Measurements from ENCODE around the gene NOS3. TPM values are rescaled to one million over a fixed set of nuclear protein-coding genes. Genes with fewer than 3 reads are reported as not detected.

NOS3 gene
- total RNA-seq, 1 donor from 2014 or later: 15.1 TPM

GRCh38 chr7:150951181-150951520 is 39.7 kb upstream of the NOS3 start:
- Histone ChIP-seq H3K36me3 (no peaks in the 10 kb centered on the region), H3K27me3 (ENCODE audit: low read depth) (peaks cover 40% of the 10 kb centered on the region), H3K27ac (no peak overlapping the region), H3K4me3 (no peak overlapping the region), H3K9me3 (no peaks in the 10 kb centered on the region), H3K4me1 (peaks cover 8% of the 10 kb centered on the region)
- TF ChIP-seq, protein P1, sequence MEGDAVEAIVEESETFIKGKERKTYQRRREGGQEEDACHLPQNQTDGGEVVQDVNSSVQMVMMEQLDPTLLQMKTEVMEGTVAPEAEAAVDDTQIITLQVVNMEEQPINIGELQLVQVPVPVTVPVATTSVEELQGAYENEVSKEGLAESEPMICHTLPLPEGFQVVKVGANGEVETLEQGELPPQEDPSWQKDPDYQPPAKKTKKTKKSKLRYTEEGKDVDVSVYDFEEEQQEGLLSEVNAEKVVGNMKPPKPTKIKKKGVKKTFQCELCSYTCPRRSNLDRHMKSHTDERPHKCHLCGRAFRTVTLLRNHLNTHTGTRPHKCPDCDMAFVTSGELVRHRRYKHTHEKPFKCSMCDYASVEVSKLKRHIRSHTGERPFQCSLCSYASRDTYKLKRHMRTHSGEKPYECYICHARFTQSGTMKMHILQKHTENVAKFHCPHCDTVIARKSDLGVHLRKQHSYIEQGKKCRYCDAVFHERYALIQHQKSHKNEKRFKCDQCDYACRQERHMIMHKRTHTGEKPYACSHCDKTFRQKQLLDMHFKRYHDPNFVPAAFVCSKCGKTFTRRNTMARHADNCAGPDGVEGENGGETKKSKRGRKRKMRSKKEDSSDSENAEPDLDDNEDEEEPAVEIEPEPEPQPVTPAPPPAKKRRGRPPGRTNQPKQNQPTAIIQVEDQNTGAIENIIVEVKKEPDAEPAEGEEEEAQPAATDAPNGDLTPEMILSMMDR (IDR thresholded peaks at IDR 0.05): no peak
- DNase-seq: no peak
- no peak for ATAC-seq
- intact Hi-C loops (cut with DNase I): no loop called here

DNA sequence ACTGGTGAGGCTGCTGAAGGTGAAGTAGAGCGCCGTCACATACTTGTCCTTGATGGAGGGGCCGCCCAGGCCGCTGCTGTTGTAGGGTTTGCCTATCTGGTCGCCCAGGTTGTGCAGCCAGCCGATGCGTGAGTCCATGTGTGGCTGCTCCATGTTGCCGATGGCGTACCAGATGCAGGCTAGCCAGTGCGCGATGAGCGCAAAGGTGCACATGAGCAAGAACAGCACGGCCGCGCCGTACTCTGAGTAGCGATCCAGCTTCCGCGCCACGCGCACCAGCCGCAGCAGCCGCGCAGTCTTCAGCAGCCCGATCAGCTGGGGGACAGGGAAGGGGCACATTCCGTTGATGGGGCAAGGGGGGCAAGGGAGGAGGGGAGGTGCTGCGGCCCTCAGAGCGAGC is 39.3 kb upstream of the NOS3 start:
- peak; percentile 39 for DNase-seq
- Histone ChIP-seq H3K9me3 (no peaks in the 10 kb centered on the region), H3K4me3 (no peak overlapping the region), H3K4me1 (peaks cover 9% of the 10 kb centered on the region), H3K36me3 (no peaks in the 10 kb centered on the region), H3K27ac (no peak overlapping the region), H3K27me3 (ENCODE audit: low read depth) (peaks cover 40% of the 10 kb centered on the region)
- intact Hi-C loops (cut with DNase I): no loop called here
- ATAC-seq: no peak
- TF ChIP-seq, protein P1 (IDR thresholded peaks at IDR 0.05): no peak

- no peak overlapping the region for H3K27ac ChIP-seq
Observed at GRCh38 chr7:150952331-150953050, 38.3 kb upstream of the NOS3 start.

DNA sequence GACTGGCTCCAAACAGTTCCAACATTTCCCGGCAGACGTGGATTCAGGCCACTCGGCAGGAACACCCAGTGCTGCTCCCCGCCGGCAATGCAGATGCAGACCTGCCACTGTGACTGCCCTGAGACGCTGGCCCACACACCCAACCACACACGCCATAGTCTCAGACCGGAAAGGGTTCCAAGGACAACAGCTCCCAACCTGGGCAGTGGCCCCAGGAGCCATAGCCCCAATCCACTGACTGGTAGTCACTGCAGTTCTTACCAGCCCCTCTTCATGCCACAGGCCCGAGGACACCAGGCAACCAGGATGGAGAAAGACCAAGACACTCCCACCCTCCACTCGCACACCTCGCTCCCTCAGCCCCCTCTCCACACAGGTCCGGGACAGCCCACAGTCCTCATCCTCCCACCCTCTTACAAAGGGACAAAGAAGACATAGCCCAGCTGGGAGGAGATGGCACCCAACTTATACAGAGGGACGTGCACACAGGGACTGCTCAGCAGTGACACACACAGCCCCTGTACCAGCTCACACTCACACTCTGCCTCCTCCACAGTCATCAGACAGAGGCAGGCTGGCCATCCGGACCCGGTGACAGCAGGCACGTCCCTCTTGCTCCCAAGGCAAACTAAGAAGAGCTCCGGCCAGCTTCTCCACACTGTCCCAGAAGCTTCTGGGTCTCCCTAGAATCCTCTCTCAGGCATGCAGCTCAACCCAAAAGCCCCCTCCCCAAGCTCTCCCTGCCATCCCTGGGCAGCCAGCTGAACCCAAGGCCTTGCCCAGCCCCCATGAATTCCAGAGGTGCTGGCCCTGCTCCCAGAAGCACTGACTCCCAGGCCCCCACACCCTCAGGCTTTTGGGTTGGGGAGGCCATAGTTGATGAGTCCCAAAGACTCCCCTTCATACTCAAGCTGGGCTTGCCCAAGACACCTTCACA is 37.5 kb upstream of the NOS3 start:
- Histone ChIP-seq H3K36me3 (no peaks in the 10 kb centered on the region), H3K9me3 (no peaks in the 10 kb centered on the region), H3K27ac (no peak overlapping the region), H3K4me1 (peaks cover 9% of the 10 kb centered on the region), H3K27me3 (ENCODE audit: low read depth) (peaks cover 44% of the 10 kb centered on the region), H3K4me3 (no peak overlapping the region)
- DNase-seq (peak; percentile 28), ATAC-seq (no peak)
- intact Hi-C loops (cut with DNase I): no loop called here
- TF ChIP-seq, protein P1 (IDR thresholded peaks at IDR 0.05): no peak

More at GRCh38 chr7:150952331-150953050, 38.3 kb upstream of the NOS3 start:
- intact Hi-C loops (cut with DNase I): no loop called here
- Histone ChIP-seq H3K4me3 (no peak overlapping the region), H3K9me3 (no peaks in the 10 kb centered on the region), H3K4me1 (peaks cover 9% of the 10 kb centered on the region), H3K36me3 (no peaks in the 10 kb centered on the region), H3K27me3 (ENCODE audit: low read depth) (peaks cover 43% of the 10 kb centered on the region)
- DNase-seq: peak; percentile 40
- TF ChIP-seq, protein P1 (IDR thresholded peaks at IDR 0.05): no peak
- ATAC-seq: no peak

DNA sequence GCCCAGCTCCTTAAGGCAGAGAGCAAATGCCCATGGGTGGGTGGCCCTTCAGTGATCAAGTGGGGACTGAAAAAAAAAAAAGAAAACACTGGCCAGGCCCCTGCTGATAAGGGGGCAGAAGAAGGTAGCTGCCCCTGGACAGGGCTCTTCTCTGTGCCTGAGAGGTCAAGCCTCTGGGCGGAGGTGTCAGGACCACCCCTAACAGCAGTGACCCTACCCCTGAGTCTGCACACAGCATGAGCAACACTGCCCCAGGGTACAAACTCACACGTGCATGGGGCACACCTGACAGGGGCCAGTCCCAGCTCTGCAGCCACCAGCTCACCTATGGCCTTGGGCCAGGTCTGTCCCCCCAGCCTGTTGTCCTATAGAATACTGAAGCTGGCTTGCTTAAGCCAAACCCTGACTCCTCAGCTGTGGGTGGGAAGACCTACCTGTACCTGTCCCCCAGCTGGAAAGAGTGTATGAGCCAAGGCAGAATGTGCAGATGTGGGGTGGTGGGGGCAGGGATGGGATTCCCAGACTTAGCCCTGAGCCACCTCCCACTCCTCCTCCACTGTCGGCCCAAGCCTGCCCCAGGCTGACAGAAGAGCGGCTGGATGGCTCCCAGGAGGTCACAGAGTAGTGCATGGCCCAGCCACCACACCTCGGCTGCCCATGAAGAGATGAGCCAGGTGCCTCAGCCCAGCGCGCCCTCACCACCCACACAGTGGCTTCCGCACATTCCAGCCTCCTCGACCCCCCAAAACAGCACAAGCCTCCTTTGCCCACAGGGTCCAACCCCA is 36.4 kb upstream of the NOS3 start:
- Histone ChIP-seq H3K36me3 (no peaks in the 10 kb centered on the region), H3K4me1 (peaks cover 9% of the 10 kb centered on the region), H3K27ac (no peak overlapping the region), H3K27me3 (ENCODE audit: low read depth) (peaks cover 54% of the 10 kb centered on the region), H3K4me3 (no peak overlapping the region), H3K9me3 (no peaks in the 10 kb centered on the region)
- DNase-seq (no peak), ATAC-seq (no peak)
- TF ChIP-seq, protein P1 (IDR thresholded peaks at IDR 0.05): no peak
- intact Hi-C loops (cut with DNase I): no loop called here

All from lower lobe of right lung (tissue), 2 donors.